ENCODE results near the gene METTL26. TPM values are rescaled to one million over a fixed set of nuclear protein-coding genes. Genes with fewer than 3 reads are reported as not detected.
A peak's percentile ranks its signal among the peaks of the same experiment; 100 is the strongest.

METTL26 gene
- total RNA-seq, 3 donors from 2014 or later = 40.3 to 52.4 (median 50.0) TPM

DNA sequence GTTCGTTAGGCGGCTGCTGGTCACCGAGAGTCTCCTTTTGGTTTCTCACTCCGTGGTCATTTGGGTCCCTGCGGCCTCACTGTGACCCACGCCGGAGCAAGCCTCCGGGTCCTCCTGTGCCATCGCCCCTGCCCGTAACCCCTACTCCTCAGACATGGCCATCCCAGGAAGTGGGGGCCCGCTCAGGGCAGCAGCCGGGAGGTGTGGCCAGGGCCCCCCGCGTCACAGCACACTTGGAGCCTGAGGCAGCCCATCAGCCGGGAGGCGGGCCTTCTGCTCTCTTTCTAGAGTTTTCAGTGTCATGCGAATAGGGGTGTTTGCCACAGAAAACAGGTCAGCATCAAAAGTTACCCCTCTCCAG, 13.2 kb downstream of the METTL26 start:
- H3K9me3 ChIP-seq = no peaks in the 10 kb centered on the region
- TF ChIP-seq, protein P1, sequence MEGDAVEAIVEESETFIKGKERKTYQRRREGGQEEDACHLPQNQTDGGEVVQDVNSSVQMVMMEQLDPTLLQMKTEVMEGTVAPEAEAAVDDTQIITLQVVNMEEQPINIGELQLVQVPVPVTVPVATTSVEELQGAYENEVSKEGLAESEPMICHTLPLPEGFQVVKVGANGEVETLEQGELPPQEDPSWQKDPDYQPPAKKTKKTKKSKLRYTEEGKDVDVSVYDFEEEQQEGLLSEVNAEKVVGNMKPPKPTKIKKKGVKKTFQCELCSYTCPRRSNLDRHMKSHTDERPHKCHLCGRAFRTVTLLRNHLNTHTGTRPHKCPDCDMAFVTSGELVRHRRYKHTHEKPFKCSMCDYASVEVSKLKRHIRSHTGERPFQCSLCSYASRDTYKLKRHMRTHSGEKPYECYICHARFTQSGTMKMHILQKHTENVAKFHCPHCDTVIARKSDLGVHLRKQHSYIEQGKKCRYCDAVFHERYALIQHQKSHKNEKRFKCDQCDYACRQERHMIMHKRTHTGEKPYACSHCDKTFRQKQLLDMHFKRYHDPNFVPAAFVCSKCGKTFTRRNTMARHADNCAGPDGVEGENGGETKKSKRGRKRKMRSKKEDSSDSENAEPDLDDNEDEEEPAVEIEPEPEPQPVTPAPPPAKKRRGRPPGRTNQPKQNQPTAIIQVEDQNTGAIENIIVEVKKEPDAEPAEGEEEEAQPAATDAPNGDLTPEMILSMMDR (IDR thresholded peaks at IDR 0.05) = no peak
- no peak for DNase-seq
- H3K4me3 ChIP-seq = no peak overlapping the region
- H3K4me1 ChIP-seq (ENCODE audit: low read depth) = peaks cover 2% of the 10 kb centered on the region
- no peak for ATAC-seq
- intact Hi-C loops (cut with DNase I, micrococcal nuclease) = no loop called here
- no peaks in the 10 kb centered on the region for H3K36me3 ChIP-seq (ENCODE audit: low read depth)

DNA sequence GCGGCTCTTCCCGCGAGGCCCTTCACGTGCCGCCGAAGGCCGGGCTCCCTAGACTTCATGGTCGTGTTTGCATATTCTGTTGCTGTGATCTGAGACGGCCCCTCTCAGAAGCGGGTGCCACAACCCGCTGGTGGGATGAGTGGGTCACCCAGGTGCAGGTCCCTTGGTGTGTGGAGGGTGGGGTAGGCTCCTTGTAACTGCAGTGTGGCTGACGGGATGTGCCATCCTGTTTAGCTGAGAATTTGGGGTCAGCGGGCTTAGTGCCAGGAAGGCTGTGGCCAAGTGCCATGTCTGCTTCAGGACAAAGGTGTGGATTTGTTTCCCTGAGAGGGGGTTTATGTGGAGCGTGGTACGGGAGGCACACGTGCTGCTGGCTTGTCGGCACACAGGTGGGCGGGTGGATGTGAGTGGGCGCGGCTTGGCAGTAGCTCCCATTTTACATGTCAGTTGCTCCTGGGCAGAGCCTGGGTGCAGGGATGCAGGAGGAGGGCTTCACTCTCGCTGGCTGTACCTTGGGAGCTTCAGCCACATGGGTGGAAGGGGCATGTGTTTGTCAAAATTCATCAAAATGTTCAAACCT, 14.5 kb downstream of the METTL26 start:
- Histone ChIP-seq H3K36me3 (ENCODE audit: low read depth) (no peaks in the 10 kb centered on the region), H3K4me1 (ENCODE audit: low read depth) (peaks cover 8% of the 10 kb centered on the region), H3K4me3 (no peak overlapping the region), H3K9me3 (no peaks in the 10 kb centered on the region)
- TF ChIP-seq, protein P1 (IDR thresholded peaks at IDR 0.05) = no peak
- peak; percentile 13 for ATAC-seq
- intact Hi-C loops (cut with DNase I, micrococcal nuclease) = no loop called here
- no peak for DNase-seq

DNA sequence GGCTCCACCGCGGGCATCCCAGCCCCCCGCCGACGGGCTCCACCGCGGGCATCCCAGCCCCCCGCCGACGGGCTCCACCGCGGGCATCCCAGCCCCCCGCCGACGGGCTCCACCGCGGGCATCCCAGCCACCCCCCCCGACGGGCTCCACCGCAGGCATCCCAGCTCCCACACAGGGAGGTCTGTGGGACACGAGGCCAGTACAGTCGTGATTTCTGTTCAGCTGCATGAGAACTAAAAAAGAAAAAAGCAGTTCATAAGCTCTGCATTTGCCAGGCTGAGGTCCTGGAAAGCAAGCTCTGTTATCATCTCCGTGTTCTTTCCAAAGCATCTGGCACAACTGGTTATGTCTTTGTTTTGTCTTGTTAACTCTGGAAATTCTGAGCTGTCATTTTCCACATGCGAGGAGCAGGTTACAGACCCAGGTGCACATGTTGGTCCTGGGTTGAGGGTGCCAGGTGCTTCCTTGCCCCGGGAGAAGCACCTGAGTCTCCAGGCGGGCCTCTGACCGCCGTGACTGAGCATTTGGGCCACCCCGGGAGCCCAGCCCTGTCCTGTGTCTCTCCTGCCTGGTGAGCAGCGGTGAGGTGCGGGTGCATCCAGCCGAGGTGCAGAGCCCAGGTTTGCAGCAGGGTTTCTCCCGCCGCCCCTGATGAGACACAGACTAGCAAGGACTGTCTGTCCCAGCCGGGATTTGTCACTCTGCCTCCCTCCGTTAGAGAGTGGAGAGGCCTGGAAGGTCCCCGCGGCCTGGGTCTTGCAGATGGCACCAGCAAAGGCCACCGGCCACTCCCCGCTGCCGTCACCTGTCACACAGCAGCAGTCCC, 15.2 kb downstream of the METTL26 start:
- DNase-seq (no peak), ATAC-seq (no peak)
- no peaks in the 10 kb centered on the region for H3K9me3 ChIP-seq
- peaks cover 10% of the 10 kb centered on the region for H3K4me1 ChIP-seq (ENCODE audit: low read depth)
- no peaks in the 10 kb centered on the region for H3K36me3 ChIP-seq (ENCODE audit: low read depth)
- TF ChIP-seq, protein P1 (IDR thresholded peaks at IDR 0.05) = no peak
- intact Hi-C loops (cut with DNase I, micrococcal nuclease) = no loop called here
- no peak overlapping the region for H3K4me3 ChIP-seq

DNA sequence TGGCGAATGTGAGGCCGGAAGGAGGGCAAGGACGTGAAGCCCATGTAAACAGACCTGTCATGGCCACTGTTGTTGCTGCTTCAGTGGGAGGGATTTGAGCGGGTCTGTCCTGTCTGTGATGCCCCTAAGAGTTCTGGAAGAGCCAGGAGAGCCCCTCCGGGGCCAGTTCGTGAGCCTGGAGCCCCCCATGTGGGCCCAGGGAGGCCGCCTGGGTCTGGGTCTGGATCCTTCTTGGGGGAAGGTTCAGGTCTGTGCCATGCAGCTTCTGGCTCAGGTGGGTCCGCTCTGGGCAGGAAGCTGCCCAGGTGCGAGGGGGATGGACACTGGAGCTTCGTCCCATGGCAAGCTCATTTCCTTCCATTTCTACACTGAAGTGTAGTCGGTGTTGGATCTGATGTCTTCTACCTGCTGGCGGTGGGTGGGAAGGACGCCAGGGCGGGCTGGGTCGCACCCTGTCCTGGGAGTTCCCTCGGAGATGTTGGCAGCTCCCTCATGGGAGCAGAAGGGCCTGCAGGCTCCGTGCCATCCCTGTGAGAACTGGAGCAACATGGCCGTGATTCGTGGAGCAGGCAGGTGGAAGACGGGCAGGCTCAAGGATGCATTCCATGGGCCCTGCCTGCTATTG, 16.5 kb downstream of the METTL26 start:
- ATAC-seq = no peak
- intact Hi-C loops (cut with DNase I, micrococcal nuclease) = no loop called here
- TF ChIP-seq, protein P1 (IDR thresholded peaks at IDR 0.05) = no peak
- Histone ChIP-seq H3K4me3 (no peak overlapping the region), H3K9me3 (no peaks in the 10 kb centered on the region), H3K4me1 (ENCODE audit: low read depth) (peaks cover 10% of the 10 kb centered on the region), H3K36me3 (ENCODE audit: low read depth) (no peaks in the 10 kb centered on the region)
- no peak for DNase-seq

DNA sequence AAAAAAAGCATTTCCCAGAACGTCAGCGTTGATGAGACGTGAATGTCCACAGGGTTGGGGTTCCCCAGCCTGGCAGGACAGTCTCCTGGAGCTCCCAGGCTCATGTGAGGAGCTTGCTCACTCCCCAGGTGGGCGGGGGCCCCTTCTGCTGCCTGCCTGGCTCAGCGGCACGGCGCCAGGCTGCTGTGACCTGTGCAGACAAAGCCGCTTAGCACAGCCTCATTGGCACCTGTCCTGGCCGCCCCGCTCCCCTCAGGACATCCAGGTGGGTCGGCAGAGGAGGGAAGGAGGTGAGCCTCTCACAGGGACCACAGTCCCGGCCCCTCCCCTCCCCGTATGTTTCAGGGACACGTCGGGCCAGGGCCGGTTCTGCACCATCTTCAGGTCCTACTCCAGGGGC, 18.2 kb downstream of the METTL26 start:
- TF ChIP-seq, protein P1 (IDR thresholded peaks at IDR 0.05) = no peak
- DNase-seq (no peak), ATAC-seq (no peak)
- peaks cover 10% of the 10 kb centered on the region for H3K4me1 ChIP-seq (ENCODE audit: low read depth)
- no peaks in the 10 kb centered on the region for H3K9me3 ChIP-seq
- intact Hi-C loops (cut with DNase I, micrococcal nuclease) = no loop called here
- no peak overlapping the region for H3K4me3 ChIP-seq
- no peaks in the 10 kb centered on the region for H3K36me3 ChIP-seq (ENCODE audit: low read depth)

Data from mucosa of descending colon (tissue), 3 donors.